Measurements from ENCODE around the gene AKTIP. TPM values are rescaled to one million over a fixed set of nuclear protein-coding genes. Genes with fewer than 3 reads are reported as not detected.
A peak's percentile ranks its signal among the peaks of the same experiment; 100 is the strongest.

Gene AKTIP
- polyA plus RNA-seq (2013, experiment 1 of 2) = 13.0 TPM
- polyA plus RNA-seq (2013, experiment 2 of 2) = 14.0 TPM

DNA sequence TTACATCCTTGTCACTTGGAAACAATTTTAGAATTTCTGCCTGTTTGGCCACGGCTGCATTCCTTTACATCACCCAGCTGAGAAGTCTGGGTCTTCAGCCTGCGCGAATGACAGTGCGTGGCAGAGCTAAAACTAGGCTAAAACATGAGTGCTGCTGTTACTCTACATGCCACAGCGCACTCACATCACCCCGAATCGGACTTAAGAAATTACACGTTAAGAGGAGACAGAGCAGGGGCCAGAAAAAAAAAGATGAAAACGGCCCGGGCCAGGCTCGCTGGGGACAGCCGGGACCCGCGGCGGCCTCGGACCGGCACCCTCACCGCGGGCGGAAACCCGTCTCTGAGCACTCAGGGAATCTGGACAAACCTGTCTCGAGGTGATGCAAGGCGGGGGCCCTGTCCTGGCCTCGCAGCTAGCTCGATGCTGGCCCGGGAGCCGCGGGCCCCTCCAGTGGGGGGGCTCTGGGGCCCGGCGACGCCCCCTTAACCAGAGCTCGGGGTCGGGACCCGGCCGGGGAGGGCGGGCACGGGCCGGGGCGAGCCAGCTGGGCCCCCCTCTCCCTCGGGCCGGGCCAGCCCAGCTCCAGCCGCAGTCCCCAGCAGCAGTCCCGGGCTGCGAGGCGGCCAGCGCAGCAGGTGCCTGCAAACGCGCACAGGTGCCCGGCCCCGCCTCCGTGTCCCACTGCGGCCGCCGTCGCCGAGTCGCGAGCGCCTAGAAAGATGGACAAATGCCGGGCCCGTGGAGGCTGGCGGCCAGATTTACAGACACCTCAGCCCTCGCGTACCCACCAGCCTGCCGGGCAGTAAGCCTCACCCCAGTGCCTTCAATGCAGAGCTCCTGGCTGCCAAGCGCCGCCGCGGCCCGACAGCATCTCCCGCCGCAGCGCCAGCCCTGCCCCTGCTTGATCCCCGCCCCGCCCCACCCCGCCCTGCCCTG lies at the start of gene AKTIP:
Gene AKTIP (minus strand): TSS at position 879 of the 939 bp plus-strand sequence. CDS start 2,950 bp downstream, outside the sequence.
- H3K14ac ChIP-seq (ENCODE audit: low read length in 2 of 2) = peak within 1 kb of the TSS in 1 of 2 experiments; percentile 73
- peaks cover 2 to 16% of the 10 kb centered on the region in 2 experiments for H3K36me3 ChIP-seq (ENCODE audit: control insufficient read depth in 1 of 2, insufficient read depth in 2 of 2, low read depth in 1 of 2, low read length in 2 of 2)
- H3K9me3 ChIP-seq (ENCODE audit: control insufficient read depth, low read length) = no peaks in the 10 kb centered on the region
- peaks cover 17% of the 10 kb centered on the region for H3K79me1 ChIP-seq (replicated peaks; ENCODE audit: low read length, poor library complexity, severe bottlenecking)
- peak within 1 kb of the TSS; percentile 87 for H3K4me2 ChIP-seq (ENCODE audit: low read length, poor library complexity, severe bottlenecking)
- peak within 1 kb of the TSS; percentile 99 for H4K8ac ChIP-seq (ENCODE audit: low read length)
- peak within 1 kb of the TSS; percentile 60 for H2BK15ac ChIP-seq (ENCODE audit: low read depth, poor library complexity, severe bottlenecking)
- WGBS = 2% methylated on average over 65 of the region's 76 CpGs
- peak within 1 kb of the TSS; percentile 95 for H3K27ac ChIP-seq (ENCODE audit: low read length, poor library complexity, severe bottlenecking)
- peak within 1 kb of the TSS; percentile 68 for H2BK120ac ChIP-seq (ENCODE audit: low read depth, low read length)
- peak within 1 kb of the TSS; percentile 94 for H2AFZ ChIP-seq (ENCODE audit: low read depth, low read length)
- H3K27me3 ChIP-seq (ENCODE audit: control insufficient read depth in 1 of 2, insufficient read depth in 1 of 2, low read length in 2 of 2) = no peaks in the 10 kb centered on the region
- H2BK12ac ChIP-seq (ENCODE audit: low read length in 2 of 2) = peak within 1 kb of the TSS in 1 of 2 experiments; percentile 43
- DNase-seq = peak; percentile 53
- peaks cover 9% of the 10 kb centered on the region for H3K4me1 ChIP-seq (ENCODE audit: control insufficient read depth, insufficient read depth, low read depth, low read length)
- peak within 1 kb of the TSS in 1 of 2 experiments; percentile 35 for H3K23ac ChIP-seq (ENCODE audit: low read length in 2 of 2)
- H2AK5ac ChIP-seq (ENCODE audit: low read length, severe bottlenecking) = peak within 1 kb of the TSS; percentile 75
- no peak within 1 kb of the TSS for H2BK5ac ChIP-seq (ENCODE audit: low read depth, low read length, poor library complexity, severe bottlenecking)
- H3K4me3 ChIP-seq (ENCODE audit: insufficient read depth in 1 of 2, low read depth in 1 of 2, low read length in 2 of 2) = peak within 1 kb of the TSS; percentile 84 to 87
- peak within 1 kb of the TSS; percentile 87 for H3K9ac ChIP-seq (ENCODE audit: low read length)
- peak within 1 kb of the TSS; percentile 91 for H4K91ac ChIP-seq (ENCODE audit: low read length)
- peak within 1 kb of the TSS; percentile 81 to 91 for H3K18ac ChIP-seq (ENCODE audit: low read depth in 1 of 2, low read length in 2 of 2)
- peak within 1 kb of the TSS; percentile 57 to 85 for H3K4ac ChIP-seq (ENCODE audit: low read depth in 1 of 2, low read length in 2 of 2)

DNA sequence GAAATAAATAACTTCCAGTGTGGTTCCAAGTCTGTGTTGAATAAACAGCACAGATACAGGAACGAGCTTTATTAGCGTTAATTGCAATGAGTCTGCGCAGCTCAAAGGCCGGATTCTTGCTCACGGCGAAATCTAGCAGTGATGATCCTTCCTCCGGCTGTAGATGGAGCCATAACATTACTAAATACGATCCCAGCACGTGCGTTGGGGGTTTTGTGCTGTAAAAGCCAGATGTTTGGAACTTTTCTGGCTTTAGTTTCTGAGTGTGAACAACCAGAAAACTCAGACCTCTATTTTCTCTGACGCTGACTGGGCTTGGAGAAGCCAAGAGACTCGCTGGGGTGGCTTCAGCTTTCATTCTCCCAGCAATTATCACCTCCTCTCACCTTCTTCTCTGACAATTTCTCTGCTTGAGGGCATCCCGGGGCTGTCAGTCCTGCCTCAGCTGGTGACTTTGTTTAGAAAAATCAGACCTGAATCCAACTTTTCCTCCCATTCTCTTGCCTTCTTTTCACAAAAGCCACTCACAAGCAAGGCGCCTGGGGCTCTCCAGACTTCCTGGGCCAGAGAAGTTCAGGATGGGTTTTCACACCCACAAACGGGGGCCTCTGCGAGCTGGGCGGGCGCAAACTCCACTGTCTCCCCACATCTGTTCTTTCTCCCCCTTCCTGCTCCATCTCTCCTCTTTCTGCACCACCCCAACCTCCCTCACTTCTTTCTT lies 47.1 kb upstream of the AKTIP start:
- Histone ChIP-seq H3K4me1 (ENCODE audit: control insufficient read depth, insufficient read depth, low read depth, low read length) (peaks cover 11% of the 10 kb centered on the region), H4K8ac (ENCODE audit: low read length) (no peak overlapping the region), H3K79me1 (replicated peaks; ENCODE audit: low read length, poor library complexity, severe bottlenecking) (no peaks in the 10 kb centered on the region), H2BK120ac (ENCODE audit: low read depth, low read length) (no peak overlapping the region), H3K4me2 (ENCODE audit: low read length, poor library complexity, severe bottlenecking) (peak overlapping the region; percentile 48), H2BK12ac (ENCODE audit: low read length in 2 of 2) (no peak overlapping the region), H3K9me3 (ENCODE audit: control insufficient read depth, low read length) (no peaks in the 10 kb centered on the region), H3K4me3 (ENCODE audit: insufficient read depth in 1 of 2, low read depth in 1 of 2, low read length in 2 of 2) (no peak overlapping the region), H3K14ac (ENCODE audit: low read length in 2 of 2) (no peak overlapping the region), H2BK15ac (ENCODE audit: low read depth, poor library complexity, severe bottlenecking) (no peak overlapping the region), H4K91ac (ENCODE audit: low read length) (no peak overlapping the region), H3K27me3 (ENCODE audit: control insufficient read depth in 1 of 2, insufficient read depth in 1 of 2, low read length in 2 of 2) (peaks cover 31 to 46% of the 10 kb centered on the region in 2 experiments), H2AK5ac (ENCODE audit: low read length, severe bottlenecking) (no peak overlapping the region), H2AFZ (ENCODE audit: low read depth, low read length) (no peak overlapping the region), H3K27ac (ENCODE audit: low read length, poor library complexity, severe bottlenecking) (no peak overlapping the region), H3K9ac (ENCODE audit: low read length) (peak overlapping the region; percentile 76), H3K36me3 (ENCODE audit: control insufficient read depth in 1 of 2, insufficient read depth in 2 of 2, low read depth in 1 of 2, low read length in 2 of 2) (no peaks in the 10 kb centered on the region), H3K4ac (ENCODE audit: low read depth in 1 of 2, low read length in 2 of 2) (no peak overlapping the region), H3K23ac (ENCODE audit: low read length in 2 of 2) (no peak overlapping the region), H2BK5ac (ENCODE audit: low read depth, low read length, poor library complexity, severe bottlenecking) (no peak overlapping the region), H3K18ac (ENCODE audit: low read depth in 1 of 2, low read length in 2 of 2) (peak overlapping the region in 1 of 2 experiments; percentile 35)
- WGBS = 28% methylated on average over 18 of the region's 18 CpGs
- peak; percentile 82 for DNase-seq

DNA sequence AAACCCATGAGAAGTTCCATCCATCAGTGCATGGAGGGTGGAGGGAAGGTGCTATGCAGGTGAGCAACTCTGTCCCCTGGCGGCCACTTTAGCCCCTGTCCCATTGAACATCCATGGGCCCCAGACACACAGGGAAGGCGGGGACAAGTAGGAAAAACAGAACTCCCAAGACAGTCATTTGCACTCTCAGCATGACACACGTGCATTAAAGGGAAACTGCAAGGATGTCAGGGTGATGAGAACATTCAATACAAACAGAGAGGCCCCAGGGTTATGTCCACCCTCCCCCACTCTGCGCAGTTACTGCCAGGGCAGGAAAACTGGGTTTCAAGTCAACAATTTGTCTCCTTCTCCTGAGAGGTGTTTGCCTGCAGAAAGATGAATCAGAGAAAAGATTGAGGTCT lies 44.0 kb upstream of the AKTIP start:
- Histone ChIP-seq H3K27me3 (ENCODE audit: control insufficient read depth in 1 of 2, insufficient read depth in 1 of 2, low read length in 2 of 2) (peaks cover 11 to 26% of the 10 kb centered on the region in 2 experiments), H3K9ac (ENCODE audit: low read length) (no peak overlapping the region), H3K4me2 (ENCODE audit: low read length, poor library complexity, severe bottlenecking) (no peak overlapping the region), H3K4ac (ENCODE audit: low read depth in 1 of 2, low read length in 2 of 2) (no peak overlapping the region), H3K27ac (ENCODE audit: low read length, poor library complexity, severe bottlenecking) (no peak overlapping the region), H2AK5ac (ENCODE audit: low read length, severe bottlenecking) (no peak overlapping the region), H2BK5ac (ENCODE audit: low read depth, low read length, poor library complexity, severe bottlenecking) (no peak overlapping the region), H3K14ac (ENCODE audit: low read length in 2 of 2) (no peak overlapping the region), H2BK12ac (ENCODE audit: low read length in 2 of 2) (no peak overlapping the region), H3K23ac (ENCODE audit: low read length in 2 of 2) (no peak overlapping the region), H3K4me1 (ENCODE audit: control insufficient read depth, insufficient read depth, low read depth, low read length) (peaks cover 11% of the 10 kb centered on the region), H2BK15ac (ENCODE audit: low read depth, poor library complexity, severe bottlenecking) (no peak overlapping the region), H4K8ac (ENCODE audit: low read length) (no peak overlapping the region), H4K91ac (ENCODE audit: low read length) (no peak overlapping the region), H3K9me3 (ENCODE audit: control insufficient read depth, low read length) (no peaks in the 10 kb centered on the region), H3K18ac (ENCODE audit: low read depth in 1 of 2, low read length in 2 of 2) (no peak overlapping the region), H3K79me1 (replicated peaks; ENCODE audit: low read length, poor library complexity, severe bottlenecking) (no peaks in the 10 kb centered on the region), H3K4me3 (ENCODE audit: insufficient read depth in 1 of 2, low read depth in 1 of 2, low read length in 2 of 2) (no peak overlapping the region), H2BK120ac (ENCODE audit: low read depth, low read length) (no peak overlapping the region), H2AFZ (ENCODE audit: low read depth, low read length) (no peak overlapping the region), H3K36me3 (ENCODE audit: control insufficient read depth in 1 of 2, insufficient read depth in 2 of 2, low read depth in 1 of 2, low read length in 2 of 2) (no peaks in the 10 kb centered on the region)
- WGBS = 30% methylated on average over 3 of the region's 4 CpGs
- DNase-seq = peak; percentile 65

DNA sequence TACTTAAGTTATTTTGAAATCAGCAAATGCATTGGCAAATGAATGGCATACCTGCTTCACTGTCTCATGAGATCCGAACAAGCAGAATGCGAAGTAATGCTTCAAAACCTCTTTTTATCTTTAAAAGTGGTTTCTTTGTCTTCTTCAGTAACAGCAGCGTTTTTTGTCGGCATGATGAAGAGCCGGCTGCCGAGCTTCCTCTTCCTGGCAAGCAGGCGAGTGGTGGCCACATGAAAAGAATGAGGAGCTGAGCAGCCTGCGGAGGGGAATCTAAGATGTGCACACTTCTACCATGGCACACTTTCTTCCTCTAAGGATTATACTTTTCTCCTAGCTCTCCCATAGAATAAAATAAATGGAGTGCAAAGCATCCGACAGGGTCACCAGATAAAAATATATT lies 42.4 kb upstream of the AKTIP start:
- Histone ChIP-seq H4K91ac (ENCODE audit: low read length) (no peak overlapping the region), H3K27ac (ENCODE audit: low read length, poor library complexity, severe bottlenecking) (no peak overlapping the region), H3K14ac (ENCODE audit: low read length in 2 of 2) (no peak overlapping the region), H4K8ac (ENCODE audit: low read length) (no peak overlapping the region), H3K4me2 (ENCODE audit: low read length, poor library complexity, severe bottlenecking) (no peak overlapping the region), H3K36me3 (ENCODE audit: control insufficient read depth in 1 of 2, insufficient read depth in 2 of 2, low read depth in 1 of 2, low read length in 2 of 2) (no peaks in the 10 kb centered on the region), H3K79me1 (replicated peaks; ENCODE audit: low read length, poor library complexity, severe bottlenecking) (no peaks in the 10 kb centered on the region), H3K9ac (ENCODE audit: low read length) (no peak overlapping the region), H2BK120ac (ENCODE audit: low read depth, low read length) (no peak overlapping the region), H2AFZ (ENCODE audit: low read depth, low read length) (no peak overlapping the region), H2BK15ac (ENCODE audit: low read depth, poor library complexity, severe bottlenecking) (no peak overlapping the region), H3K4ac (ENCODE audit: low read depth in 1 of 2, low read length in 2 of 2) (no peak overlapping the region), H3K23ac (ENCODE audit: low read length in 2 of 2) (no peak overlapping the region), H3K18ac (ENCODE audit: low read depth in 1 of 2, low read length in 2 of 2) (no peak overlapping the region), H3K9me3 (ENCODE audit: control insufficient read depth, low read length) (no peaks in the 10 kb centered on the region), H3K27me3 (ENCODE audit: control insufficient read depth in 1 of 2, insufficient read depth in 1 of 2, low read length in 2 of 2) (peaks cover 3 to 17% of the 10 kb centered on the region in 2 experiments), H2BK5ac (ENCODE audit: low read depth, low read length, poor library complexity, severe bottlenecking) (no peak overlapping the region), H2AK5ac (ENCODE audit: low read length, severe bottlenecking) (no peak overlapping the region), H3K4me1 (ENCODE audit: control insufficient read depth, insufficient read depth, low read depth, low read length) (peaks cover 8% of the 10 kb centered on the region), H3K4me3 (ENCODE audit: insufficient read depth in 1 of 2, low read depth in 1 of 2, low read length in 2 of 2) (no peak overlapping the region), H2BK12ac (ENCODE audit: low read length in 2 of 2) (no peak overlapping the region)
- 62% methylated on average over 7 of the region's 9 CpGs for WGBS
- DNase-seq = no peak

Measured in mesenchymal stem cell (in vitro differentiated cells and primary cell).